GM12878 (cell line): ENCODE measurements around the gene RTEL1. TPM values are rescaled to one million over a fixed set of nuclear protein-coding genes. Genes with fewer than 3 reads are reported as not detected.

Source experiments
- ATAC-seq: fragments of 200-7000 bp; cut with Tn5 transposase; 3 replicates; pipeline ENCODE4 v1.9.1; 2020; ENCODE audit warnings: mild to moderate bottlenecking, moderate library complexity
- BruUV-seq: library from RNA; stranded (reverse); fragments of 400-500 nt; replicated peaks from 2 replicates; lab custom pipeline; 2021; lab: Mats Ljungman, UMichigan
- CTCF ChIA-PET: fragments of 300-600 bp; sonication (Branson Sonifier 250); formaldehyde crosslinking; extraction: SDS; loops from one replicate; lab custom pipeline; 2021; ENCODE audit warnings: inconsistent platforms; lab: Yijun Ruan, JAX
- POLR2A ChIA-PET: fragments of 350-600 bp; formaldehyde crosslinking; extraction: SDS; loops from one replicate; lab custom pipeline; 2021; ENCODE audit warnings: inconsistent platforms; lab: Charles Lee
- RAD21 ChIA-PET: fragments of 300-600 bp; sonication (Branson Sonifier 250); formaldehyde crosslinking; loops from one replicate; lab custom pipeline; 2023; ENCODE audit warnings: antibody characterized with exemption; ENCODE audit not compliant: unreplicated experiment; lab: Charles Lee
- SMC1A ChIA-PET: fragments of 300-600 bp; sonication (Branson Sonifier 250); formaldehyde crosslinking; loops from one replicate; lab custom pipeline; 2023; ENCODE audit not compliant: unreplicated experiment, uncharacterized antibody; lab: Charles Lee
- DNase-seq: peaks from one replicate; pipeline ENCODE4 v3.0.0-alpha.2; 2011; ENCODE audit warnings: low read depth, low spot score
- FAIRE-seq: peaks from 3 replicates; lab custom pipeline; 2011; peaks lifted over from hg19 to GRCh38; lab: Jason Lieb, UNC
- H2AFZ ChIP-seq: 2 replicates; pipeline ENCODE4 v1.6.0; 2011; ENCODE audit warnings: low read depth, low read length, control low read depth; ENCODE audit not compliant: control insufficient read depth
- H3K27ac ChIP-seq: 2 replicates; pipeline ENCODE4 v1.5.1; 2011; ENCODE audit warnings: control low read depth; ENCODE audit not compliant: control insufficient read depth, insufficient read depth
- H3K27me3 ChIP-seq, 2 experiments: replicated peaks in 1 of 2; 2 replicates each; pipeline versions ENCODE4 v1.6.0 to v1.6.1; 2011; ENCODE audit warnings: low read length in 1 of 2; ENCODE audit not compliant: control insufficient read depth in 2 of 2, insufficient read depth in 2 of 2
- H3K36me3 ChIP-seq, 2 experiments: 2 replicates each; pipeline ENCODE4 v1.5.1; 2011; ENCODE audit warnings: low read length in 1 of 2; ENCODE audit not compliant: control insufficient read depth in 2 of 2, insufficient read depth in 2 of 2
- H3K4me1 ChIP-seq: 2 replicates; pipeline ENCODE4 v1.6.1; 2011; ENCODE audit warnings: mild to moderate bottlenecking, low read length, moderate library complexity, mixed read lengths; ENCODE audit not compliant: control insufficient read depth, insufficient read depth
- H3K4me2 ChIP-seq: 2 replicates; pipeline ENCODE4 v1.6.0; 2011; ENCODE audit warnings: control low read depth; ENCODE audit not compliant: control insufficient read depth, insufficient read depth
- H3K4me3 ChIP-seq: fragments of 200-600 bp; sonication (generic); 2 replicates; pipeline ENCODE4 v1.5.1; 2016
- H3K79me2 ChIP-seq: 2 replicates; pipeline ENCODE4 v1.6.0; 2011; ENCODE audit warnings: low read length; ENCODE audit not compliant: control insufficient read depth, insufficient read depth
- H3K9ac ChIP-seq: 2 replicates; pipeline ENCODE4 v1.8.0; 2011; ENCODE audit warnings: low read length, control low read depth, mixed read lengths; ENCODE audit not compliant: control insufficient read depth, insufficient read depth
- H3K9me3 ChIP-seq: replicated peaks from 3 replicates; pipeline ENCODE4 v1.5.1; 2011; ENCODE audit warnings: mild to moderate bottlenecking, low read length; ENCODE audit not compliant: control insufficient read depth, insufficient read depth
- H4K20me1 ChIP-seq: 2 replicates; pipeline ENCODE4 v1.6.0; 2011; ENCODE audit not compliant: control insufficient read depth, insufficient read depth
- BMI1 ChIP-seq: fragments of 450-650 bp; IDR thresholded peaks from 2 replicates; pipeline ENCODE4 v1.6.1; 2016; ENCODE audit warnings: mild to moderate bottlenecking, moderate library complexity, borderline replicate concordance
- EZH2 ChIP-seq: IDR thresholded peaks from 2 replicates; pipeline ENCODE4 v1.6.1; 2012; ENCODE audit warnings: low read depth, mild to moderate bottlenecking, control low read depth, inconsistent platforms, low read length, borderline replicate concordance; ENCODE audit not compliant: control insufficient read depth
- GABPA ChIP-seq: IDR thresholded peaks from 2 replicates; pipeline ENCODE4 v1.6.1; 2014; ENCODE audit warnings: antibody characterized with exemption, low read depth, mild to moderate bottlenecking, inconsistent platforms
- NFIC ChIP-seq: IDR thresholded peaks from 2 replicates; pipeline ENCODE4 v1.6.1; 2012; ENCODE audit warnings: low read depth, mild to moderate bottlenecking, inconsistent platforms, low read length, moderate library complexity
- POU2F2 ChIP-seq: IDR thresholded peaks from 3 replicates; pipeline ENCODE4 v1.6.1; 2011; ENCODE audit warnings: low read depth, mild to moderate bottlenecking, low read length, borderline replicate concordance
- SMARCA5 ChIP-seq: fragments of 450-650 bp; IDR thresholded peaks from 2 replicates; pipeline ENCODE4 v1.6.1; 2017; ENCODE audit warnings: mild to moderate bottlenecking
- SPI1 ChIP-seq: IDR thresholded peaks from 2 replicates; pipeline ENCODE4 v1.6.1; 2011; ENCODE audit warnings: low read depth, mild to moderate bottlenecking, low read length, moderate library complexity, borderline replicate concordance; ENCODE audit not compliant: insufficient read depth
- SREBF2 ChIP-seq: IDR thresholded peaks from 2 replicates; pipeline ENCODE4 v1.6.1; 2012; ENCODE audit warnings: mild to moderate bottlenecking, low read length
- ZNF24 ChIP-seq: fragments of 450-650 bp; IDR thresholded peaks from 2 replicates; pipeline ENCODE4 v1.6.1; 2017; ENCODE audit warnings: antibody characterized with exemption, mild to moderate bottlenecking
- WGBS: methylation state at CpG from one replicate; pipeline ENCODE4 v1.1.6; 2016; ENCODE audit warnings: low lambda C conversion rate; ENCODE audit not compliant: insufficient replicate concordance, insufficient coverage; ENCODE audit errors: missing lambda C conversion rate; 5-methylcytosine and 5-hydroxymethylcytosine counted together
- in situ Hi-C: fragments of 300-500 bp; cut with MboI; formaldehyde crosslinking; loops from 9 replicates; pipeline ENCODE4 v1.14.3; 2018; ENCODE audit warnings: mixed read lengths
- intact Hi-C: fragments of 100-400 bp; cut with micrococcal nuclease; formaldehyde crosslinking; loops from one replicate; pipeline ENCODE4 v1.14.2; 2022; ENCODE audit not compliant: unreplicated experiment
- polyA plus RNA-seq, 11 experiments: library from polyadenylated mRNA; depleted of rRNA in 4 of 11; unstranded in 6 of 11; stranded (reverse) in 5 of 11; fragments of >200 nt; fragmentation: Nextera tagmentation in 4 of 11; fragmentation: Illumina TruSeq in 1 of 11; extraction: Ambion mirVana in 4 of 11; extraction: Trizol in 1 of 11; gene quantifications; 1 replicate in 1 of 11; 2 replicates in 10 of 11; pipeline versions ENCODE4 v1.2.1 to v1.2.3, GENCODE V29; 2011 to 2016; ENCODE audit warnings: inconsistent platforms in 2 of 11, missing spikeins in 2 of 11, low read depth in 1 of 11
- total RNA-seq, 4 experiments: library from RNA; depleted of rRNA in 3 of 4; stranded (reverse); fragments of >200 nt in 3 of 4; fragmentation: Illumina TruSeq in 1 of 4; extraction: Trizol in 1 of 4; gene quantifications; 2 replicates each; pipeline versions ENCODE4 v1.2.1 to v1.2.3, GENCODE V29; 2013 to 2021
- TF ChIP-seq, protein P1 (sequence below): IDR thresholded peaks from 2 replicates; pipeline ENCODE4 v1.6.1; 2011; ENCODE audit warnings: mild to moderate bottlenecking, low read depth, low read length, moderate library complexity; ENCODE audit not compliant: insufficient replicate concordance
- TF ChIP-seq, protein P2 (sequence below): IDR thresholded peaks from 2 replicates; pipeline ENCODE4 v1.6.1; 2012; ENCODE audit warnings: low read depth, low read length, improper control_type of control experiment
- TF ChIP-seq, protein P3 (sequence below): fragments of 450-650 bp; IDR thresholded peaks from 2 replicates; pipeline ENCODE4 v1.6.1; 2017; ENCODE audit warnings: low read depth, mild to moderate bottlenecking, moderate library complexity
- TF ChIP-seq, protein P4 (sequence below): fragments of 450-650 bp; IDR thresholded peaks from 2 replicates; pipeline ENCODE4 v1.6.1; 2017; ENCODE audit warnings: mild to moderate bottlenecking, moderate library complexity

Gene RTEL1
- total and polyA plus RNA-seq, 10 of the 15 experiments (the other 5 are each of a cell fraction or from before 2014, with no cell fraction given) = 0.40 to 37.2 (median 15.6) TPM; not detected in 1

DNA sequence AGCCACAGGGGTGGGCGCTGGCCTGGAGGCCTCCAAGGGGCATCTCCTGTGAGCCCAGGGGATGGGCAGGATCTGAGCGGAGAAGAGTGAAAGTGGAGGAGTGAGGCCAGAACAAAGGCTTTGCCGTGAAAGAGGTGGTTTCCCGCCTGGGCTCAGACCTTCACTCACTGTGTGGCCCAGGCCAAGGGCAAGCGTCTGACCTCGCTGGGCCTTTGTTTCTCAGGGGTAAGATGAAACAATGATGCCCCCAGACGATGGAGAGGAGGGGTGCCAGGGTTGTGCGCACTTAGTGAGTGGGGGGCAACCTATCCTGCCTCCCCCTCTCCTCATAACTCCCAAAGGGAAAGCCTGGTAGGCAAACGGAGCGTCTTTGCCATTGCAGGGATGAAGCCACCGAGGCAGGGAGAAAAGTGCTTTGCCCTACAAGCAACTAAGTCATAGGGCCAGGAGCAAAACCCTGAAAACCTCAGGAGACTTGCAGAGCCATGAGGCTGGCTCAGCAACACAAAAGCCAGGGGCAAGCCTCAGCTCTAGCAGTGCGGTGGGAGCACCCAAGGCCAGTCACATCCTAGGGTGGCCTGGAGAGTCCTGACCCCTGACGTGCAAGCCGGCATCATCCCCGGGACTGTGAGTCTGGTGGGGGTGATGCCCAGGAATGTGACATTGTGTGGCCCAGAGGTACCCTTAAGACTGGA lies 4.0 kb upstream of the RTEL1 start:
- ChIA-PET SMC1A (no interaction called here), CTCF (interaction anchor here (0.6 kb wide), 1 partner anchor 29 kb away, joined by 3 read pairs; no protein-coding TSS in a partner anchor), POLR2A (no interaction called here), RAD21 (no interaction called here)
- Histone ChIP-seq H3K4me1 (peaks cover under 1% of the 10 kb centered on the region), H4K20me1 (no peaks in the 10 kb centered on the region), H3K79me2 (peaks cover 6% of the 10 kb centered on the region), H2AFZ (no peak overlapping the region), H3K27me3 (peaks cover 4 to 7% of the 10 kb centered on the region in 2 experiments; a peak in 3 of 4 replicates), H3K4me3 (no peak overlapping the region), H3K9me3 (no peaks in the 10 kb centered on the region), H3K27ac (no peak overlapping the region), H3K9ac (no peak overlapping the region), H3K4me2 (no peak overlapping the region), H3K36me3 (no peaks in the 10 kb centered on the region)
- 59% methylated on average over 15 of the region's 15 CpGs for WGBS
- TF ChIP-seq EZH2 (no peak), POU2F2 (no peak), NFIC (no peak), SMARCA5 (no peak), GABPA (no peak), ZNF24 (no peak), SREBF2 (no peak), BMI1 (no peak), SPI1 (no peak)
- TF ChIP-seq, protein P1, sequence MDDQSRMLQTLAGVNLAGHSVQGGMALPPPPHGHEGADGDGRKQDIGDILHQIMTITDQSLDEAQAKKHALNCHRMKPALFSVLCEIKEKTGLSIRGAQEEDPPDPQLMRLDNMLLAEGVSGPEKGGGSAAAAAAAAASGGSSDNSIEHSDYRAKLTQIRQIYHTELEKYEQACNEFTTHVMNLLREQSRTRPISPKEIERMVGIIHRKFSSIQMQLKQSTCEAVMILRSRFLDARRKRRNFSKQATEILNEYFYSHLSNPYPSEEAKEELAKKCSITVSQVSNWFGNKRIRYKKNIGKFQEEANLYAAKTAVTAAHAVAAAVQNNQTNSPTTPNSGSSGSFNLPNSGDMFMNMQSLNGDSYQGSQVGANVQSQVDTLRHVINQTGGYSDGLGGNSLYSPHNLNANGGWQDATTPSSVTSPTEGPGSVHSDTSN = no peak
- TF ChIP-seq, protein P2, sequence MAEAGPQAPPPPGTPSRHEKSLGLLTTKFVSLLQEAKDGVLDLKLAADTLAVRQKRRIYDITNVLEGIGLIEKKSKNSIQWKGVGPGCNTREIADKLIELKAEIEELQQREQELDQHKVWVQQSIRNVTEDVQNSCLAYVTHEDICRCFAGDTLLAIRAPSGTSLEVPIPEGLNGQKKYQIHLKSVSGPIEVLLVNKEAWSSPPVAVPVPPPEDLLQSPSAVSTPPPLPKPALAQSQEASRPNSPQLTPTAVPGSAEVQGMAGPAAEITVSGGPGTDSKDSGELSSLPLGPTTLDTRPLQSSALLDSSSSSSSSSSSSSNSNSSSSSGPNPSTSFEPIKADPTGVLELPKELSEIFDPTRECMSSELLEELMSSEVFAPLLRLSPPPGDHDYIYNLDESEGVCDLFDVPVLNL = no peak
- TF ChIP-seq, protein P3, sequence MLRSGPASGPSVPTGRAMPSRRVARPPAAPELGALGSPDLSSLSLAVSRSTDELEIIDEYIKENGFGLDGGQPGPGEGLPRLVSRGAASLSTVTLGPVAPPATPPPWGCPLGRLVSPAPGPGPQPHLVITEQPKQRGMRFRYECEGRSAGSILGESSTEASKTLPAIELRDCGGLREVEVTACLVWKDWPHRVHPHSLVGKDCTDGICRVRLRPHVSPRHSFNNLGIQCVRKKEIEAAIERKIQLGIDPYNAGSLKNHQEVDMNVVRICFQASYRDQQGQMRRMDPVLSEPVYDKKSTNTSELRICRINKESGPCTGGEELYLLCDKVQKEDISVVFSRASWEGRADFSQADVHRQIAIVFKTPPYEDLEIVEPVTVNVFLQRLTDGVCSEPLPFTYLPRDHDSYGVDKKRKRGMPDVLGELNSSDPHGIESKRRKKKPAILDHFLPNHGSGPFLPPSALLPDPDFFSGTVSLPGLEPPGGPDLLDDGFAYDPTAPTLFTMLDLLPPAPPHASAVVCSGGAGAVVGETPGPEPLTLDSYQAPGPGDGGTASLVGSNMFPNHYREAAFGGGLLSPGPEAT = no peak
- TF ChIP-seq, protein P4, sequence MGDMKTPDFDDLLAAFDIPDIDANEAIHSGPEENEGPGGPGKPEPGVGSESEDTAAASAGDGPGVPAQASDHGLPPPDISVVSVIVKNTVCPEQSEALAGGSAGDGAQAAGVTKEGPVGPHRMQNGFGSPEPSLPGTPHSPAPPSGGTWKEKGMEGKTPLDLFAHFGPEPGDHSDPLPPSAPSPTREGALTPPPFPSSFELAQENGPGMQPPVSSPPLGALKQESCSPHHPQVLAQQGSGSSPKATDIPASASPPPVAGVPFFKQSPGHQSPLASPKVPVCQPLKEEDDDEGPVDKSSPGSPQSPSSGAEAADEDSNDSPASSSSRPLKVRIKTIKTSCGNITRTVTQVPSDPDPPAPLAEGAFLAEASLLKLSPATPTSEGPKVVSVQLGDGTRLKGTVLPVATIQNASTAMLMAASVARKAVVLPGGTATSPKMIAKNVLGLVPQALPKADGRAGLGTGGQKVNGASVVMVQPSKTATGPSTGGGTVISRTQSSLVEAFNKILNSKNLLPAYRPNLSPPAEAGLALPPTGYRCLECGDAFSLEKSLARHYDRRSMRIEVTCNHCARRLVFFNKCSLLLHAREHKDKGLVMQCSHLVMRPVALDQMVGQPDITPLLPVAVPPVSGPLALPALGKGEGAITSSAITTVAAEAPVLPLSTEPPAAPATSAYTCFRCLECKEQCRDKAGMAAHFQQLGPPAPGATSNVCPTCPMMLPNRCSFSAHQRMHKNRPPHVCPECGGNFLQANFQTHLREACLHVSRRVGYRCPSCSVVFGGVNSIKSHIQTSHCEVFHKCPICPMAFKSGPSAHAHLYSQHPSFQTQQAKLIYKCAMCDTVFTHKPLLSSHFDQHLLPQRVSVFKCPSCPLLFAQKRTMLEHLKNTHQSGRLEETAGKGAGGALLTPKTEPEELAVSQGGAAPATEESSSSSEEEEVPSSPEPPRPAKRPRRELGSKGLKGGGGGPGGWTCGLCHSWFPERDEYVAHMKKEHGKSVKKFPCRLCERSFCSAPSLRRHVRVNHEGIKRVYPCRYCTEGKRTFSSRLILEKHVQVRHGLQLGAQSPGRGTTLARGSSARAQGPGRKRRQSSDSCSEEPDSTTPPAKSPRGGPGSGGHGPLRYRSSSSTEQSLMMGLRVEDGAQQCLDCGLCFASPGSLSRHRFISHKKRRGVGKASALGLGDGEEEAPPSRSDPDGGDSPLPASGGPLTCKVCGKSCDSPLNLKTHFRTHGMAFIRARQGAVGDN = no peak
- in situ Hi-C loops (no loop called here), intact Hi-C loops (no loop called here)
- BruUV-seq = no TSS peak
- FAIRE-seq (no peak), DNase-seq (no peak), ATAC-seq (no peak)
